NCI-H446 treated with DMSO at 0.1 percent for 48 hours (cell line): ENCODE data around the gene FBXO45.
"Not testable (repeated sequence)": the region's sequence is repeated elsewhere in the genome, so short reads cannot be mapped to it uniquely, and the experiment has no call there.

ENCODE experiments used
- DNase-seq: peaks from one replicate; lab custom pipeline; 2025; lab: John Stamatoyannopoulos, UW

FBXO45 gene

DNA sequence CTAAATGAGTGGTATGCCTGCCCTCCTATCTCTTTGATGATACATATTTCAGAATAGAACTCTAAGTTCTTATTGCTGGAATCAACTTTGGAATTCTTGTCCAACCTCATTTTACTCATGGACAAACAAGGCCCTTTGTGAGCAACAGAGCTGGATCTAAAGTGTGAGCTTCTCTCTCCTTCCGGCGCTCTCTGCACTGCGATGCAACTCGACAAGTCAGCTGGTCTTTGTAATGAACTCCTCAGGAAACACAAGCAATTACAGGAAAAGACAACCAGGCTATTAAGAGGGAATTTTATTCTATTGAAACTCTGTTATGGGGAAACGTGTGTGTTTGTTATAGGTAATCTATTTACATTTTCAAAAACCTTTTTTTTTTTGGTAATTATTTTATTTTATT lies 50.8 kb downstream of the FBXO45 start:
- no peak for DNase-seq

DNA sequence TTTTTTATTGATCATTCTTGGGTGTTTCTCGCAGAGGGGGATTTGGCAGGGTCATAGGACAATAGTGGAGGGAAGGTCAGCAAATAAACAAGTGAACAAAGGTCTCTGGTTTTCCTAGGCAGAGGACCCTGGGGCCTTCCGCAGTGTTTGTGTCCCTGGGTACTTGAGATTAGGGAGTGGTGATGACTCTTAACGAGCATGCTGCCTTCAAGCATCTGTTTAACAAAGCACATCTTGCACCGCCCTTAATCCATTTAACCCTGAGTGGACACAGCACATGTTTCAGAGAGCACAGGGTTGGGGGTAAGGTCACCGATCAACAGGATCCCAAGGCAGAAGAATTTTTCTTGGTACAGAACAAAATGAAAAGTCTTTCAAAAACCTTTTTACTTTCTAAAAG lies 51.2 kb downstream of the FBXO45 start:
- DNase-seq = not testable (repeated sequence)

DNA sequence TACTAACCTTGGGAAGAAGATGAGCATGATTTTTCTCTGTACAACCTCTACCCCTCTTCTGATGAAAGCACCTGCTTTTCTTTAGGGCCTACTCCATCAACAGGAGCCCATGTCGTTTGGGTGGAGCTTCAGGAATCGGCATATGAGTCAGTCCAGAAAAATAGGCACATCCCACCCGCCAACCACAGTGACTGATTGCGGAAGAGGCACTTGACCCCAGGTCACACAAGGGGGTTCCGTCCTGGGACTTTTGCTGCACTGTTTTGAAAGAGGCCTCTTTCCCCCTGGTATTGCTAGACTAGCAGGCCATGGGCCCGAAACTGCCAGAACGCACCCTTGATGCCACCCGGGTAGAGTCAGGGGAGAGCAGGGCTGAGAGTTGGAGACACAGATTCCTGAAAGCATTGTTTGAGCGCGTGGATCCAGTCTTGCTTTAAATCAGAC lies 51.7 kb downstream of the FBXO45 start:
- no peak for DNase-seq

DNA sequence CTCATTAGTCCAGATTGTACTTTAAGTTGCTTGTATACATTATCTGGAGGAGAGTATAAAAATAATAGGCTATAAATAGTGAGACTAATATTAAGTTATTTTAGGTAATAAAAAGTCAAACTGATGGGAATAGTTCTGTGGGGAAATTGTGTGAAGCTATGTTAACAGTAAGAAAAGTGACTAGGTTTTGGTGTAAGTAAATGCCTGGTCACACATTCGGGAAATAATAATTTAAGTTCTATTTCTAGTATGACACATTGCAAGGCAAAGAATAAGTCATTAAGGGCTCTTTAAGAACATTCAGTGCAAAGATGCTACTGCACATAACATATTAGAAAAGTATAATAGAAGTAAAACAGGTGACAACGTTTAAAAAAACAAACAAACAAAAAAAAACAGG lies 52.2 kb downstream of the FBXO45 start:
- no peak for DNase-seq

DNA sequence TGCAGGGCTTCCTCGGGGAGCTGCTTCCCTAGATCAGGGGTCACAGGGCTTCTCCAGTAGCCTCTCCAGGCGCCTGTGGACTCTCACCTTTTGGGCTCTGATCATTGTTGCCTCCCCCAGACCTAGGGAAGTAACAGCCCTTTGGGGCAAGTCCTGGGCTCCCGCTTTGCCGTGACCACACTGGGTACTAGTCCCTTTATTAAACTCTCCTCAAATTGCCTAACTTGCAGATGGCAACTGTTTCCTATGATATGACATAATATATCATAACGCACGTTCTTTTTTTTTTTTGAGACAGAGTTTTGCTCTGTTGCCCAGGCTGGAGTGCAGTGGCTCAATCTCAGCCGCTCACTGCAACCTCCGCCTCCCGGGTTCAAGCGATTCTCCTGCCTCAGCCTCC lies 53.2 kb downstream of the FBXO45 start:
- DNase-seq = no peak

DNA sequence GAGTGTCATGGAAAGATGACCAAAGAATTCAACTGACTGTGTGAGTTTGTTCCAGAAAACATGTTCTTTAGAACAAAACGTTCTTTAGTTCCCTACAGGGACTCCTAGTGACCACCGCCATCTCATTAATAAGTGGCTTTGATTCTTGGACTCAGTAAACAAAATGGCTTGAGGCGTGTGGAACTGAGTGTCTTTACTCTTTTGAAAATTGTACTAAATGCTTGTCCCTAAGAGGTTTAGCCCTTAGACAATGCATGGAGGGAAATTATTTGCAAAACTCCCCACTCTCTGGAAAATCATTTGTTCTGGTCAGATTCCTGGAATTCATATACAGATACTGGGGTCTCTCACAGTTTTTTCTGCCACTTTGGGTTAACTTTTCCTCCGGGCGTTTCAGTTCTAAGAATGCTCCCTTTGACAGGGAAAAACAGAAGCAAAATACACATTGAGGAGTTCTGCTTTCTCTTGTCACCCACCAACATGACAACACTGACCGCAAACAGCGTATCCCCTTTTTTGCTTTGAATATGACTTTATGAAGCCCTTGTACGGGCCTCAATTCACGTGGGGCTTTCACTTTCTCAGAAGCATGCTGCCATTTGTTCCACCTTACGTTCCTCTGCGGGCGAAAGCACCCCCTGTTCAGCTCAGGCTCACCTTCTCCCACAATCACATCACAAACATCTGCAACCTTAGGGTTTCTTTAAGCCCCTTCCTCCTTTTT lies 55.8 kb downstream of the FBXO45 start:
- no peak for DNase-seq

DNA sequence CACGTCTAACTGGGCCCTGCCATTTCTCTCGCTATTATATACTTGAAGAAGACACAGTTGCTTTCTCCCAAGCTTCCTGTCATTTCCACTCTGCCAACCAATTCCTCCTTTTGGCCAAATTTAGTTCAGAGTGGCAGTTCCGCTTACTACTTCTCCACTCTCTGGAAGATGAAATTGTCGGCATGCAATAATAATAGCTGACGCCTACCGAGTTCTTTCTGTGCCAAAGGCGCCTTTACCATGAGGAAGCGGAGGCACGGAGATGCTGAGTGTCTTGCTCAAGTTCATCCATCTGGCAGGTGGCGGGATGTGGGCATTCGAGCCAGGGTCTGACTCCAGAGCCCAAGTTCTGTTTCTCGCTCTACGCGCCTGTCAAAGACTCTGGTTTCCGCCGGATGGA lies 56.4 kb downstream of the FBXO45 start:
- no peak for DNase-seq

DNA sequence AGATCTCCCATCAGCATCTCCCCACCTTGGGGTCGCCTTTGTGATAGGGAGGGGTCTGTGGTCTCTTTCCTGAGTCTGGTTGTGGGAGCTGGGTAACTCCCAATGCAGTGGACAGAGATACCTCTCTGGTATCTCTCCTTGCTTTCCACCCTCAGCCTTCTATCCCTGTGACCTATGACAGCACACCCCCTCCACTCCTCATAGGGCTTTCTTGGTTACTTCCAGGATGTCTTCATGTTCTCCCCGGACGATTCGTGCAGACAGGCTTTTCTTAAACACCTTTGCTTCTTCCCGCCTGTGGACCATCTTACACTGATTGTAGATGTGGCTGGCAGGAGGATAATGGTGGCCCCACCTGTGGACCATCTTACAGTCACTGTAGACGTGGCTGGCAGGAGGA lies 56.9 kb downstream of the FBXO45 start:
- no peak for DNase-seq

DNA sequence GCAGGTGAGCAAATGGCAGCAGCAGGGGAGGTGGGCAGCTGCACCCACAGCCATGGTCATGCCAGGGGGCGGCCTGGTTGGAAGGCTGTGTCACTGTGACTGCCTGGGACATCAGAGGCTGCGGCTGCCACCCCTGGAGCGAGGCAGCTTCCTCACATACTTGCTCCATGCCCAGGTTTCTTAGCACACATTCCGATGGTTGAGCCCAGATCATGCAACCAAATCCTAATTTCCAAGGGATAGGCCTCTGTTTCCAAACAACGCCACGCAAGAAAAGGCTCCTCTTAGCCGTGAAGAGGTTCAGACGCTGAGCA lies 59.4 kb downstream of the FBXO45 start:
- DNase-seq = no peak

DNA sequence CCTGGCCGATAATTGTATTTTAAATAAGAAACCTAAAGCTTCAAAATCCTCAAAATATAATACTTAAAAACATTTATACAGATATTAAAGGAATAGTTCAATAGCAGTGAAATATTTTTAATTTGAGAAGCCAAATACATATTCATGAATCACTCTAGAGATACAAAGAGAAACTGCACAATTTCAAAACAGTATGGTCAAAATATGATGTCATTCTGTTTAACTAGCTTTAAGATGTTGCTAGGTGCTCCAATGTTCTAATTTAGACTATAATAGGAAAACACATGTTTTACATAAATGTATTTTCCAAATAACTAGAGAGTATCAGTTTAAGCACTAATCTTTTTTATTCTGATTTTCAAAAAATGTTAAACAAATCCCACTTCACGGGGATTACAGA lies 60.8 kb downstream of the FBXO45 start:
- DNase-seq = no peak

DNA sequence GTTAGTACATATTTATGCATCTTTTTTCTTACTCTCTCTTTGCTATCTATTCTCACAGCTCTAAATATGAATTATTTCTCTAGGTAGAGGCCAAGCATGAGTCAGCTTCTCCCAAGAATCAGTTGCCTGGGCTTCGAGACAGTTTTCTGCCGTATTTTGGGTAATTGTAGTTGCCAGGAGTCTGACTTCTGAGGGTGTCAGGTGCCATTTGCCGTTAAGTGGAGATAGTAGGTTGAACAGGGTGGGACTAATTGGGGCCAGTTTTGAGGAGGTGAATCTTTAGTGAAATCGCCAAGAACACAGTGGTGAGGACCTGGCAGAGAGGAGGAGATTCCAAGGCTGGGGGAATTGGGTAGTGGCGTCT lies 63.2 kb downstream of the FBXO45 start:
- no peak for DNase-seq

DNA sequence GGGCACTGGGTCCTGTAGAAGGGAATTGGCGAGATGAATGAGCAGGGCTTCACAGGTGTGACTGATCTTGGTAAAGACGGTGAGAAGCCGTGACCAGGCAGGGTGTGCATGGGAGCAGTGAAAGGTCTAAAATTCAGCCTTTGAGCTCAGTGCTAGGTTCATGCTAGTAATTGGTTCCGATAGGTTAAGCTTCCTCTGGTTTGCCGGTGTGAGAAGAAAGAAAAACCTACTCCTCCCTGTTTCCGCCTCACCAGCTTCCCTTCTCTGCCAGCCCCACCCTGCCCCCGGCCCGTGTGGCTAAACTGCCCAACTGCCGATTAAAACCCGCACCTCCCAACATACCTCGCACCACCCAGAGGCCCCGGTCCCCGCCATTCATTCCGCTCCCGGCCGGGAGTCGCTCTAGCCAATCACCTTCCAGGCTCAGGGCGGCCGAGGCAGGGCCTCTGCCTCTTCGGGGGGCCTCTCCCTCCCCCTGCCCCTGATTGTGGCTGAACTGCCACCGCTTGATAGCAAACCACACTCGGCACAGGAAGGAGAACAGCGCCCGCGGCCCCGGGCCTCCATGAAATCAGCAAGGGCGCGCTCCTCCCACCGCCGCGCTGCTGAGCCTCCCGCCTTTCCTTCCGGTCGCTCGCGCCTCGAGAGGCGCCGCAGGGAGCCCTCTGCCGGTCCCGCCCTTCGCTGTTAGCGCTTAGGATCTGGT lies 63.7 kb downstream of the FBXO45 start:
- peak; percentile 58 for DNase-seq

DNA sequence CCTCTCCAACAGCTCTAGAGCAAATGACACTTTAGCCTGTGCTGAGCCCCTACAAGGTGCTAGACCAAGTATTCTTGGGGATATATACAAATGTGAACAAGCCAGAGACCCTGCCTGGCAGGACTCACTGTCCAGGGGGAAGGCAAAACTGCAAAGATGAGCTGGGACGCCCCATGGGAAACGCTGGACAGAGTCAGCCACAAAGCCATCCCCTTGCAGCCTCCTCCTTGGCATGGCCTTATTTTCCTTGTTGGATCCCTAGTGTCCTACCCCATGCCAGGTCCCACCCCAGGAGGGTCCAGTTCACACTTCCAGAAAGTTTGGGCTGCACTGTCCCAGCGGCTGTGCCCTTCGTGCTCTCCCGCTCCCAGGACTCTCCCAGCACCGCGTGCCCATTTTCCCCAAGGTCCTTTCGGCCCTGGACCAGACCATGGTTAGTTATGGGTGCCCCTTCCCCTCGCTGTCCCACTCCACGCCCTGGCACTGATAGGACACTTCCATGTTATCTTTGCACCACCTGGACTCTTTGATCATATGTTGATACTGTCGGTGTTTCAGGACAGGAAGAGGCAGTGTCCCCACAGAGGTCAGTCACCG lies 65.2 kb downstream of the FBXO45 start:
- no peak for DNase-seq

DNA sequence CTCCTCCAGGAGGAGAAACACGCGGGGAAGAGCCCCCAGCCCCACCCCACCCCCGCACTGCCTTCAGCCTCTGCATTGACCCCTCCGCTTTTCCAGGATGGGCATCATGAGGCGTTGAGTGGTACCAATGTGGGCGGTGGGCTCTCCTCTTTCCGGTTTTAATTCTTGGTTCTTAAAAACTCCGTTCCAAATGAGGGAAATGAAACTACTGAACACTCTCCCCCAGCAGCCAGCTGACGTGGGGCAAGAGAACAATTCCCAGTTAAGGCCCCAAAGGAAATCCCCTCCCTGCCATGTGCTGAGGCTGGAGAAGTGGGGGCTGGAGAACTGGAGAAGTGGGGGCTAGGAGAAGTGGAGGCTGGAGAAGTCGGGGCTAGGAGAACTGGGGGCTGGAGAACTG lies 65.8 kb downstream of the FBXO45 start:
- DNase-seq = no peak

DNA sequence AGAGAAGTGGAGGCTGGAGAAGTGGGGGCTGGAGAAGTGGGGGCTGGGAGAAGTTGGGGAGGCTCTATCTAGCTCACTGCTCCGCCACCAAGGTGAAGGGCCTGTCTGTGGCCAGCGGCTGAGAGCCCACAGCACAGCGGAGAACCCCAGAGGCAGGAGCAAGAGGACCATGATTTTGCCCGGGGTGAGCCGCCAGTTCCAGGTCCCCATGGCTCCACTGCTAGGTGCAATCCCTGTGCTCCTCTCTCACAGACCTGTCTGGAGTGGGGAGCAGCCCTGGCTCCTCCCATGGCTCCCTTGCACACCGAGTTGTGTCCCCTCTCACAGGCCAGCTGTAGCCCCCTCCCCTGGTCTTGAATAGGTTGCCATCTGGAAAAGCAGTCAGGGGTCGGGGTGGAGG lies 66.4 kb downstream of the FBXO45 start:
- DNase-seq = no peak

DNA sequence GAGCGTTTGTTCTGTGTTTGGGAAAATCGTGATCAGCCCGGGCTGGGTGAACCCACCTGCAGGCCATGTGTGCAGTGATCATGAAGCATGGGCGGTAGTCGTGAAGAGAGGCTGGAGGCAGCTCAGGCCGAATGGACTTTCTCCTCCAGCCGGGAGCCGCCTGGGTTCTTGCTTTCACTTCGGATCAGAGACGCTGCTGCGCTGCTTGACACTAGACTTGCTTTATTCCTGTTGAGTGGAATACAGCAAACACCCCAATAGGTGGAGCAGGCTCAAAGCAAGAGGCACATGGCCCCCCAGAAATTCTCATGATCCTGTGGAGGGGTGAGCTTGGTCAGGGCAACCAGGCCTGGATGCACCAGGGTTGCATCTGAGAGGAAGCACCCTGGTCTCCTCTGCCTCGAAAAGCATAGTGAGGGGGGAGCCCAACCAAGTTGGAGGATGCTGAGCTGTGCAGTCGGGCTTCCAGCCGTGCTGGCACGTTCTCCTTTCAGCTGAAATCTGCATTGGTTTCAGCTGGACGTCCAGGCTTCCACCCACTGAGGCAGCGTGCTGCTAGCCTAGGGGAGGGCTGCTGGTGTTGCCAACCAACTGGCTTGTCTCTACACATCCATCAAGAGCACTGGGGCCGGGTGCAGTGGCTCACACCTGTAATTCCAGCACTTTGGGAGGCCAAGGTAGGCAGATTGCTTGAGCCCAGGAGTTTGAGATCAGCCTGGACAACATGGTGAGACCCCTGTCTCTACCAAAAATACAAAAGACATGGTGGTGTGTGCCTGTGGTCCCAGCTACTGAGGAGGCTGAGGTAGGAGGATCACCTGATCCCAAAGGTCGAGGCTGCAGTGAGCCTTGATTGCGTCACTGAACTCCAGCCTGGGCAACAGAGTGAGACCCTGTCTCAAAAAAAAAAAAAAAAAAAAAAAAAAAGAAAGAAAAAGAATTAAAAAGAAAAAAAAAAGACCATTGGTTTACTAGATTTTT lies 68.2 kb downstream of the FBXO45 start:
- DNase-seq = no peak

DNA sequence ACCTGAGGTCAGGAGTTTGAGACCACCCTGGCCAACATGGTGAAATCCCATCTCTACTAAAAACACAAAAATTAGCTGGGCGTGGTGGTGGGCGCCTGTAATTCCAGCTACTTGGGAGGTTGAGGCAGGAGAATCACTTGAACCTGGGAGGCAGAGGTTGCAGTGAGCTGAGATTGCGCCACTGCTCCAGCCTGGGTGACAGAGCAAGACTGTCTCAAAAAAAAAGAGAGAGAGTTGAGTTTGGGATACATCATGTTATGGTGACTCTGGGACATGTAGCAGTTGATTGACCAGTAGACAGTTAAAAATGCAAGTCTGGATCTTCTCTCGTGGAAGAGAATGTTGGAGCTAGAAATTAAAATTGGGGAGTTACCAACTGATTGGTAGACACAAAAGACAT lies 69.5 kb downstream of the FBXO45 start:
- DNase-seq = not testable (repeated sequence)
